MG63 (cell line): ENCODE results near the gene ZNF217. TPM values are rescaled to one million over a fixed set of nuclear protein-coding genes. Genes with fewer than 3 reads are reported as not detected.

Experiments used
- DNase-seq: peaks from one replicate; pipeline ENCODE4 v3.0.0-alpha.2; 2020
- H3K27me3 ChIP-seq: fragments of 250-450 bp; sonication (Bioruptor Pico); 2 replicates; pipeline ENCODE4 v1.5.1; 2020; ENCODE audit warnings: mild to moderate bottlenecking, moderate library complexity
- H3K36me3 ChIP-seq: fragments of 250-450 bp; sonication (Bioruptor Pico); 2 replicates; pipeline ENCODE4 v1.5.1; 2020; ENCODE audit warnings: mild to moderate bottlenecking, moderate library complexity
- H3K4me3 ChIP-seq: fragments of 250-450 bp; sonication (Bioruptor Pico); 2 replicates; pipeline ENCODE4 v1.5.1; 2020; ENCODE audit warnings: mild to moderate bottlenecking, moderate library complexity
- H3K9me3 ChIP-seq: fragments of 250-450 bp; sonication (Bioruptor Pico); 2 replicates; pipeline ENCODE4 v1.5.1; 2020; ENCODE audit warnings: mild to moderate bottlenecking, moderate library complexity
- total RNA-seq: library from RNA; depleted of rRNA; stranded (reverse); fragments of >200 nt; shearing (Covaris generic); gene quantifications from 2 replicates; pipeline ENCODE4 v1.2.3, GENCODE V29; 2014; ENCODE audit warnings: low replicate concordance

ZNF217 gene
- total RNA-seq, 1 experiment from 2014 or later: 15.7 TPM

DNA sequence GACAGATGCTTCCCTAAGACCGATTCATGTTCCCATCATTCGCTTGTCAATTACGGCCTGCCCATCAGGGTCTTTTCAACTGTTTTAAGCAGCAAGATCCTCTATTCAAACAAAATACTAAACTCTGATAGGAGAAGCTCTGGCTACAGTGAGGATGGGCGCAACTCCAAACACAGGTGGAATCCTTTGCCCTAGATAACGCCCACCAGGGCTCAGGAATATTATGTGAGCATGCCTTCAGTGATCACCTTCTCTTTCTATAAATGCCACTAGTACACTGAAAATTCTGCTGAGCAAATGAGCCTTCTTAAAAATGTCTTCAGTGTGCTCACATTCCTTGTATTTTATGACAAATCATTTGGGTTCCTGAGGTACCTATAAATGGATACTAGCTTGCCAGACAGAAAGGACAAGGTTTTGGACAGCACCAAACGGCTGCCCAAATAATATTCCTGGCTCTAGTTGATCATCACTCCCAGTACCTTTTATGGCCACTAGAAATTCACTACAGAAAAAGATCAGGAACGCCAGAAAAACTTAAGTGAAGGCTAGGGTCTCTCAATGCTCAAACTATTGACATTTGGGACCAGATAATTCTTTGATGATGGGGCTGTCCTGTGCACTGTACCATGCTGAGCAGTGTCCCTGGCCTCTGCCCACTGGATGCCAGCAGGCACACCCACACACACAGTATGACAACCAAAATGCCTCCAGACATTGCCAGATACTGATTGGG is 13.1 kb downstream of the ZNF217 start:
- H3K27me3 ChIP-seq: no peaks in the 10 kb centered on the region
- peak; percentile 32 for DNase-seq
- no peaks in the 10 kb centered on the region for H3K9me3 ChIP-seq
- peak overlapping the region; percentile 53 for H3K4me3 ChIP-seq
- H3K36me3 ChIP-seq: peaks cover 72% of the 10 kb centered on the region

DNA sequence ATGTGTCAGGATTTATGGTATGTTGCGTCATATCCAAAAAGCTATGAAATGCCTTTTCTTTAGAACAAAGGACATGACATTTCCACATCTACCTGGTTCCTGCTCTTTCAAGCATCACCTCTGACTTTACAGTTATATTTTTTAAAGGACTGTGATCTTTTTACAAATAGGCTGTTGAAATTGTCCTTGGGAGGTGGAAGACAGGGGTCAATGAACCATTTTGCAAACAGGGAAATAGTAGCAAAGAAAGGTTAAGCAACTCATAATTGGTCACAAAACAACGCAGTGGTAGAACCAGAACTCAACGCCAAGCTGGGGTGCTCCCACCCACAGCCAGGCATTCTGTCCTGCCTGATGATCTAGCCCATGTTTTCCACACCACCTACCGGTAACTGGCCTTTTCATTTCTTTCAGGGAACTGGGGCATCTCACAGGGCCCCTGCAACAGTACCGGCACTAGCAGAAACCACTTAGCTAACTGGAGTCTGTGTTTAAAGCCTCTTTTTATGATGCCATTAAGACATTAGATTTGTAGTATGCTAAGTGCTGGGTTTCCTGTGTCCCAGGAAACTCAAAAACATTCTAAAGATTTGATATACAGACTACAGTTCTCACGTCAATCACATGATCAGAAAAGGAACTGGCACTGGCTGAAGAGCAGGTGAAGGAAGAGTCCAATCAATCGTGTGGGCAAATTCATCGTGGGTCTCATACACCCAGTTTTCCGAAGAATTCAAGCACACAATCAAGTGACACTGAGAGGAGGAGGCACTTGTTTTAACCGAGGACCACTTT is 13.9 kb downstream of the ZNF217 start:
- Histone ChIP-seq H3K4me3 (peak overlapping the region; percentile 53), H3K9me3 (no peaks in the 10 kb centered on the region), H3K36me3 (peaks cover 78% of the 10 kb centered on the region), H3K27me3 (no peaks in the 10 kb centered on the region)
- DNase-seq: peak; percentile 62

DNA sequence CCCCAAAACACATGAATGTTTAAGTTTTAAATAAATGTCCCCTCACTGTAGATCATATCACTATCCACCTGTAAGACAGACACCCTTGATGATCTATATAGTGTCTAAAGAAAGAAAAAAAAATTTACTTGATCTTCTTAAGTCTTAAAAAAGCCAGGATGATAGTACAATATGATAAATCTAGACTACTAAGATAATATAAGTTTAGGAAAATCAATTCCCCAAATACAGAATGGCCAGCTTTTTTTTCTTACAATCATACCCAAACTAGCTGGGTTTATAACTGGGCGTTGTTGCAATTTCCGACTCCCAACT is 14.4 kb downstream of the ZNF217 start:
- peak; percentile 28 for DNase-seq
- Histone ChIP-seq H3K4me3 (peak overlapping the region; percentile 53), H3K27me3 (no peaks in the 10 kb centered on the region), H3K36me3 (peaks cover 82% of the 10 kb centered on the region), H3K9me3 (no peaks in the 10 kb centered on the region)

DNA sequence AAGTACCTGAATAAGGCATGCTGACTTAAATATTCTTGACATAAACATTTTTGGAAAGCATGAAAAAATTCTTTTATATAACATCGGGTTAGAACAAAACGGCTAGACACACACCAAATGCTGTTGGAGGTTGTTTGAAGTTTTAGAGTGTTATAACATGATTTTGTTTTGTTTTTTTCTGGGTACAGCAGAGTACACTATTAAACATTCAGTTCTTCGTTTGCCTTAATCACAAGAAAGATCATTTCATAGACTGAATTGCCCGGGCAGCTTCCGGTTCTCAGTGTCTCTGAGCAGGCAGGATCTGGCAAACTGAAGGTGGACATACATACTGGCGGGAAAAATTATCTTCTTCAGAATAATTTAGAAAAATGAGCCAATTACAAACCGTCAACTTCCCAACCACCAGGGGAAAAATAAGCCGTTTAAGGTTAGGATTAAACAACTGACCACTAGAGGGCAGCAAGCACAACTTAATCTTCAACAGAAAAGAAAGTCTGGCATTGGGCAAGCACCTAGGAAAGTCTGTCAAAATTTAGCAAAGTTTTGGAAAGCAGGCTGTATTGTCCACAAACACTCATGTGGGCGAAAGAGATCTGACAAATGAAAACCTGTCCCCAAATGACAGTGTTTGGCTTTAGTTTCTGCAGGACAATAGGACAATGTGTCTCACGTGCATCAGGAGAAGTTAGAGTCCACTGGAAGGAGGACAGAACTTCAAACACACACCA is 15.0 kb downstream of the ZNF217 start:
- Histone ChIP-seq H3K9me3 (no peaks in the 10 kb centered on the region), H3K36me3 (peaks cover 88% of the 10 kb centered on the region), H3K4me3 (peak overlapping the region; percentile 53), H3K27me3 (no peaks in the 10 kb centered on the region)
- peak; percentile 42 for DNase-seq

DNA sequence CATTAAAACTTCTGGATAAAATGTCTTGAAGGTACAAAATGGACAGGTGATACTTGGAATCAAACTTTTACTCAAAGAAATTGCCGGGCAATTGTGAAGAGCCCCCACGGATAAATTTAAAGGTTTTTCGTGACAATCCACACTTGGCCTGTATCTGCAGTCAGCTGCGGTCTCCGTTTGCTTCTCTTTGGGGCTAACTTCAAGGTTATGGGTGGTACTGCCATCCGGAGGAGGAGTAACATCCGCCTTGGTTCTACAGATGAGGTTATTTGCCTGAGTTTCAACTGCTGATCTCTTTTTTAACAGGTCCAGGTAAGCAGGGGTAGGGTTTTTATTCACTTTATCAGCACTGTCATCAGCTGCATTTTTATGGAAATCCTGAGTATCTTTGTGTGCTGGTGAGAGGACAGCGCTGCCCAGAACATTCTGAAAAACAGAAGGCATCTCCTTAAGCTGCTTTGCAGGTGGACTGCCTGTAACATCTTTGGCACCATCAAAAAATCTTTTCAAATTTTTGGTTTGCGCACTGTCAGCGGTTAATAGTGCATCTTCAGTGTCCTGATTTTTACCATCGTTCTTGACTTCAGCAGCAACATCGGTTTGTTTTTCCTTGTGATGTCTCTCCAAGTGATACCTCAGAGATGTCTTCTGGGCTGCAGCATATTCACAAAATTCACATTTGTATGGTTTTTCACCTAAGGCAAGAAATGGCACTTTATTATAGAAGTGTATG is 16.9 kb downstream of the ZNF217 start:
- Histone ChIP-seq H3K9me3 (no peaks in the 10 kb centered on the region), H3K4me3 (no peak overlapping the region), H3K36me3 (peaks cover 96% of the 10 kb centered on the region), H3K27me3 (no peaks in the 10 kb centered on the region; the same call in 1 of the 2 replicates)
- no peak for DNase-seq

DNA sequence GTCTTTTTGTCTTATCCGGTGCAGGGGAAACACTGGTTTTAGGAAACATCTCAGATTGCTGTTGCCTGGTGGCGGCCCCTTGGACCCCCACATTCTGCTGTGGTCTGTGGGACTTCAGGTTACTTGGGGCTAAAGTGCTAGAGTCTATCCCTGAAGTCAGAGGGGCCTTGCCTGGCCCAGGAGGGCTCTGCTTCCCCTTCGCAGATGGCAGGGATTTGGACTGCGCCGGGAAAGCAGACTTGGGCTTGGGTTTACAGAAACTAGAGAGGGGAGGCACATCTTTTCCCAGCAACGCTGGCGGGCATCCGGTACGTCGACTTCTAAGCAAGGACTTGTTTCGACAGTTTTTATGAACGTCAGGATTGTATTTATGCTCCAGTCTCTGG is 17.5 kb downstream of the ZNF217 start:
- Histone ChIP-seq H3K36me3 (peaks cover 95% of the 10 kb centered on the region), H3K27me3 (no peaks in the 10 kb centered on the region; the same call in 1 of the 2 replicates), H3K4me3 (no peak overlapping the region), H3K9me3 (no peaks in the 10 kb centered on the region)
- DNase-seq: no peak

- Histone ChIP-seq H3K36me3 (peaks cover 96% of the 10 kb centered on the region), H3K27me3 (no peaks in the 10 kb centered on the region; the same call in 1 of the 2 replicates), H3K9me3 (no peaks in the 10 kb centered on the region), H3K4me3 (no peak overlapping the region)
- DNase-seq: no peak
Observed at GRCh38 chr20:53575481-53576194, 18.0 kb downstream of the ZNF217 start.

DNA sequence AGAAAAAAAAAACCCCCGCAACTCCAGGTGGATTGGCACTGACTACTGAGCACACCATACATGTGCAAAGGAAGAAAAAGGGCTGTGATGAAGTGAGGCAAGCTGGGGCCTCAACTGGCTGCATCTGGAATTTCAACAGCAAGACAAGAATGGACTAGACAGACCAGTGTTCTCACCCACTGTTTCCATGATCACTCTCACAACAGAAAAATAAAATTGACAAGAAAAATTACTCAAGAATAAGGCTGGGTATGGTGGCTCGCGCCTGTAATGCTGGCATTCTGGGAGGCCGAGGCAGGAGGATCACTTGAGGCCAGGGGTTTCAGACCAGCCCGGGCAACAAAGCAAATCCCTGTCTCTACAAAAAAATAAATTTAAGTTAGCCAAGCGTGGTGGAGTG is 18.8 kb downstream of the ZNF217 start:
- no peaks in the 10 kb centered on the region for H3K9me3 ChIP-seq
- H3K4me3 ChIP-seq: no peak overlapping the region
- no peaks in the 10 kb centered on the region; the same call in 1 of the 2 replicates for H3K27me3 ChIP-seq
- peaks cover 96% of the 10 kb centered on the region for H3K36me3 ChIP-seq
- DNase-seq: no peak

DNA sequence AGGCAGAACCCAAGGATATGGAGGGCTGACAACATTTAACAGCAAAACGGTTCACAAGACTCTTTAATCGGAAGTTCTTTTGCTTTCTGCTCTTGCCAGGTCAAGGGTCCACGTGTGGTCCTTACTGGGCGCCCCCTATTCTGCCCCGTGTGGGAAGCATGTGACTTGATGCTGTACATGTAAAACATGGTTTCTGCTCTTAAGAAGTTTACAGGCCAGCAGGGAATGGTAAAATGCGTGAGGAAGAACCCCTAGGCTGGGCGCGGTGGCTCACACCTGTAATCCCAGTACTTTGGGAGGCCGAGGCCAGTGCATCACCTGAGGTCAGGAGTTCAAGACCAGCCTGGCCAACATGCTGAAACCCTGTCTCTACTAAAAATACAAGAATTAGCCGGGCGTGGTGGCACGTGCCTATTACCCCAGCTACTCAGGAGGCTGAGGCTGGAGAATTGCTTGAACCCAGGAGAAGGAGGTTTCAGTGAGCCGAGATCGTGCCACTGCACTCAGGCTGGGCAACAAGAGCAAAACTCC is 19.3 kb downstream of the ZNF217 start:
- Histone ChIP-seq H3K4me3 (no peak overlapping the region), H3K36me3 (peaks cover 96% of the 10 kb centered on the region), H3K9me3 (no peaks in the 10 kb centered on the region), H3K27me3 (no peaks in the 10 kb centered on the region; the same call in 1 of the 2 replicates)
- no peak for DNase-seq

DNA sequence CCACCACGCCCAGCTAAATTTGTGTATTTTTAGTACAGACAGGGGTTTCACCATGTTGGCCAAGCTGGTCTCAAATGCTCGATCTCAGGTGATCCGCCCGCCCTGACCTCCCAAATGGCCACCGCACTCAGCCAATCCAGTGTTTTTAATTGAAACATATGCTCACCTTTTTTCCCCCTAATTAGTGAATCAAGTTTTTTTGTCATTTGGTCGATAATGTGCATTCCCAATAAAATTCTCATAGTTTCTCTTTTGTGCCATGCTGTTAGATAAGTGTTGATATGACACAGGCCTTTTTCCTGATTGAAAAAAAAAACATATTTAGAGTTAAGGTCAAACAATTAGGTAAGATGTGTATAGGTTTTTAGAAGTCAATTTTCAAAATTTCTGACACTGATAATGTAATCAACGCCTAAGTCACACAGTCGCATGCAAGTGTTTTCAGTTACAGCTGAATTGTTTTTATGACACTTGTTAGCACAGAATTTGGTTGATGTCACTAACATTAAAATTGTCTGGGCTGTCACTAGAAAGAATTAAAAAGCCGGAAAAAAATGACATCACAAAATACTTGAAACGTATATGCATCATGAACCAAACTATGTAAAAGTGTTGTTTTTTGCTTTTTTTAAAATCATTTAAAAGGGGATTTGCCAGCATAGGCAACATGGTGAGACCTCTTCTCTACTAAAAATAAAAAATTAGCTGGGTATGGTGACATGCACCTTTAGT is 21.9 kb downstream of the ZNF217 start:
- Histone ChIP-seq H3K36me3 (peaks cover 95% of the 10 kb centered on the region), H3K4me3 (no peak overlapping the region), H3K27me3 (no peaks in the 10 kb centered on the region; the same call in 1 of the 2 replicates), H3K9me3 (no peaks in the 10 kb centered on the region)
- DNase-seq: no peak

GRCh38 chr20:53570446-53571276 is 23.0 kb downstream of the ZNF217 start:
- DNase-seq: no peak
- Histone ChIP-seq H3K4me3 (no peak overlapping the region), H3K36me3 (peaks cover 95% of the 10 kb centered on the region), H3K9me3 (no peaks in the 10 kb centered on the region), H3K27me3 (no peaks in the 10 kb centered on the region; the same call in 1 of the 2 replicates)

GRCh38 chr20:53569606-53570307 is 23.9 kb downstream of the ZNF217 start:
- DNase-seq: no peak
- Histone ChIP-seq H3K36me3 (peaks cover 95% of the 10 kb centered on the region), H3K4me3 (no peak overlapping the region), H3K27me3 (no peaks in the 10 kb centered on the region; the same call in 1 of the 2 replicates), H3K9me3 (no peaks in the 10 kb centered on the region)

- H3K36me3 ChIP-seq: peaks cover 96% of the 10 kb centered on the region
- H3K4me3 ChIP-seq: no peak overlapping the region
- no peak for DNase-seq
- no peaks in the 10 kb centered on the region for H3K9me3 ChIP-seq
- no peaks in the 10 kb centered on the region; the same call in 1 of the 2 replicates for H3K27me3 ChIP-seq
Observed at GRCh38 chr20:53569005-53569404, 24.6 kb downstream of the ZNF217 start.

GRCh38 chr20:53568351-53568750 is 25.3 kb downstream of the ZNF217 start:
- no peak overlapping the region for H3K4me3 ChIP-seq
- H3K27me3 ChIP-seq: no peaks in the 10 kb centered on the region; the same call in 1 of the 2 replicates
- no peak for DNase-seq
- H3K36me3 ChIP-seq: peaks cover 94% of the 10 kb centered on the region
- no peaks in the 10 kb centered on the region for H3K9me3 ChIP-seq
